IPS-11a (cell line): ENCODE results near the gene CEP170B.
A peak's percentile ranks its signal among the peaks of the same experiment; 100 is the strongest.

Experiments
- H3K4me3 ChIP-seq: one replicate; pipeline ENCODE4 v1.5.1; 2013; ENCODE audit warnings: low read depth, low read length, control low read depth

The CEP170B gene

DNA sequence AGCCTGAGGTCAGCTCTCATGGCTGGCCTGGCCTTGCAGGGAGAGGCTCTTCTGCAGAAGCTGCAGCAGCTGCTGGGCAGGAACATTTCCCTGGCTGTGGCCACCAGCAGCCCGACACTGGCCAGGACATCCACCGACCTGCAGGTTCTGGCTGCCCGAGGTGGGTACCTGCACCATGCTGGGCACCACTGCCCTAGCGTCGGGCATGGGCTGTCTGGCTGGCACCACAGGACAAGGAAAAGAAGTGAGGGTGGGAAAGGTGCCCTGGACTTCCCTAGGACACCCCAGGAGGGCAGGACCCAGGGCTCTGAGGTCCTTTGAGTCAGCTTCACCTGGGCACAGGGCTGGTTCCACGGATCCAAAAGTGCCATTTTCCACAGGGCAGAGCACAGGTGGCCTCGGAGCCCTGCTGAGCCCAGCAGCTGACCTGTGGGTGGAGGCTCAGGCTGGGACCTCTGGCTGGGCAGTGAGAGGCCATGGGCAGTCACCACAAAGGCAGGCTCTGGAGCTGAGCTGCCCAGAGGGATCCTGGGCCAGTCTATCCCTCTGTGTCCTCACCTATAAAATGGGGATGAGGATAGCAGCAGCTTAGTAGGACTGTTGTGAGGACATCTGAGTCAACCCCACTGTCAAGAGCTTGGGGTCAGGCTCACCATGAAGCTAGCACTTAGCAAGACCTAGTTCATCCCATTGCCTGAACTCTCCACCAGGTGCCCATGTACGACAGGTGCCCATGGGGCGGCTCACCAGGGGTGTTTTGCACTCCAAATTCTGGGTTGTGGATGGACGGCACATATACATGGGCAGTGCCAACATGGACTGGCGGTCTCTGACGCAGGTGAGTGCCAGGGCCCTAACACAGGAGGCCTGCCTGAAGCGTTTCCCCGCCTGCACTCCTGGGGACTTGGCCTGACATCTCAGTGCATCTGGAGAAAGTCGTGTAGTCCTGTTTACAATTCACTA lies 64.5 kb downstream of the CEP170B start:
- H3K4me3 ChIP-seq: no peak overlapping the region

DNA sequence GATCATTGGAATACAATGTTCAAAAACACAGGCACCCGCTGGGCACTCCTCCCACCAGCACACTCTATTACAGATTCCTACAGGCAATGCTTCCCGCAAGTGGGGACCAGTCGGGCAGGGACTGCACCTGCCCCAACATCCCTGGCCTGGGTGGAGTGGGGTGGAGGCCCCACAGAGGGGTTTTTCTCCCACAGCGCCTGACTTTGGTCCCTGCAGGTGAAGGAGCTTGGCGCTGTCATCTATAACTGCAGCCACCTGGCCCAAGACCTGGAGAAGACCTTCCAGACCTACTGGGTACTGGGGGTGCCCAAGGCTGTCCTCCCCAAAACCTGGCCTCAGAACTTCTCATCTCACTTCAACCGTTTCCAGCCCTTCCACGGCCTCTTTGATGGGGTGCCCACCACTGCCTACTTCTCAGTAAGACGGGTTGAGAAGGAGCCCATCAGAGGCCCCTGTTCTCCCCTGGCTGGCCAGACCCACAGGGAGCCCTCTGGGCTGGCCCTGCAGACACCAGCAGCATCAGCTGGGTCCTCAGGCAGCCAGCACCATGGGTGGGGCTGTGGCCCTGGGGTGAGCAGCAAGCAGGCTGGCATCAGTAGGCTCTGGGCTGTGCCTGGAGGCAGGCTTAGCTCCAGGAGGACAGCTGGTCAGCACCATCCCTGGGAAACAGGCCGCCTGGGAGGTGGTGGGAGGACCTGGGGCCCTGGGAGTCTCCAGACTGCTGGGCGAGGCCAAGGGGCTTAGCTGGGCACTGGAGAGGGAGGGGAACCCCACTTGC lies 65.6 kb downstream of the CEP170B start:
- H3K4me3 ChIP-seq: no peak overlapping the region

DNA sequence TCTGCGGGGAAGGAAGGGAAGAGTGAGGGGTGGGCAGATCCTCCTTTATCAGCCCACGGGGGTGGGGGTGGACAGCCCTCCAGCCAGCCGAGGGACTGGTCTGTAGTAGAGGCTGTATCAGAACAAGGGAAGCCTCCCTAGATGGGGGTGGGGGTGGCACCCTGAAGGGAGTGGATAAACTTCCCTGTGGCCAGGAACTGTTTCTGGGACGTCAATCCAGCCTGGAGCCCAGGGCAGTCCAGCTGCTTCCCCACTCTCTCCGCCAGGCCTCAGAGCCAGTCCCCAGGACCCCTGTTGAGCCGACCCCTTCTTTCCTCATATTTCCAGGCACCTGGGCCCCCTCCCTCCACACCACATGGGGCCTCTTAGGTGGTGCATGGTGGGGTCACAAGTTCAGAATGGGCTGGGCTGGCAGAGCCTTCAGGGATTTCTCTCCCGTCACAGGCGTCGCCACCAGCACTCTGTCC lies 66.3 kb downstream of the CEP170B start:
- no peak overlapping the region for H3K4me3 ChIP-seq

DNA sequence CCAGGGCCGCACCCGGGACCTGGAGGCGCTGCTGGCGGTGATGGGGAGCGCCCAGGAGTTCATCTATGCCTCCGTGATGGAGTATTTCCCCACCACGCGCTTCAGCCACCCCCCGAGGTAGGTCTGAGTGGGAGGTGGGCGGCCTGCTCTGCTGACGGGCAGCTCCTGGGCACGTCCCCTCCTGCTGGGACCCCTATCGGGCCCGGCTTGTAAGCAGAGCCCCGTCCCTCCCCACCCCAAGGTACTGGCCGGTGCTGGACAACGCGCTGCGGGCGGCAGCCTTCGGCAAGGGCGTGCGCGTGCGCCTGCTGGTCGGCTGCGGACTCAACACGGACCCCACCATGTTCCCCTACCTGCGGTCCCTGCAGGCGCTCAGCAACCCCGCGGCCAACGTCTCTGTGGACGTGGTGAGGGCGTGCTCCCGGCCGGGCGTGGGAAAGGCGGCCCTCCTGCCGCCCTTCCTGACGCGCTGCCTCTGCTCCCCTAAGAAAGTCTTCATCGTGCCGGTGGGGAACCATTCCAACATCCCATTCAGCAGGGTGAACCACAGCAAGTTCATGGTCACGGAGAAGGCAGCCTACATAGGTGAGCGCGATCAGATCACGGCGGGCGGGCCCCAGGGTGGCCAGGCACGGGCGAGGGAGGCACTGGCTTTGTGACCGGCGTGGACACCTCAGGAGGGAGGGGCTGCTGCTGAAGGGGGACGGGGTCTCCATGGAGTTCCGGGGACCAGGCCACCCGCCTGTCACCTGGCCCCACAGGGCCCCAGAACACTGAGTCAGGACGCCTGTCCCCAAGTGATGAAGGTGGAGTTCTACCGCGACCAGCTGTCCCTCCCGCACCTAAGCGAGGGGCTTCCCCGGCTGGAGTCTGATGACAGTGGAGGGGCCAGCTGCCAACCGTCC lies 67.0 kb downstream of the CEP170B start:
- no peak overlapping the region for H3K4me3 ChIP-seq

DNA sequence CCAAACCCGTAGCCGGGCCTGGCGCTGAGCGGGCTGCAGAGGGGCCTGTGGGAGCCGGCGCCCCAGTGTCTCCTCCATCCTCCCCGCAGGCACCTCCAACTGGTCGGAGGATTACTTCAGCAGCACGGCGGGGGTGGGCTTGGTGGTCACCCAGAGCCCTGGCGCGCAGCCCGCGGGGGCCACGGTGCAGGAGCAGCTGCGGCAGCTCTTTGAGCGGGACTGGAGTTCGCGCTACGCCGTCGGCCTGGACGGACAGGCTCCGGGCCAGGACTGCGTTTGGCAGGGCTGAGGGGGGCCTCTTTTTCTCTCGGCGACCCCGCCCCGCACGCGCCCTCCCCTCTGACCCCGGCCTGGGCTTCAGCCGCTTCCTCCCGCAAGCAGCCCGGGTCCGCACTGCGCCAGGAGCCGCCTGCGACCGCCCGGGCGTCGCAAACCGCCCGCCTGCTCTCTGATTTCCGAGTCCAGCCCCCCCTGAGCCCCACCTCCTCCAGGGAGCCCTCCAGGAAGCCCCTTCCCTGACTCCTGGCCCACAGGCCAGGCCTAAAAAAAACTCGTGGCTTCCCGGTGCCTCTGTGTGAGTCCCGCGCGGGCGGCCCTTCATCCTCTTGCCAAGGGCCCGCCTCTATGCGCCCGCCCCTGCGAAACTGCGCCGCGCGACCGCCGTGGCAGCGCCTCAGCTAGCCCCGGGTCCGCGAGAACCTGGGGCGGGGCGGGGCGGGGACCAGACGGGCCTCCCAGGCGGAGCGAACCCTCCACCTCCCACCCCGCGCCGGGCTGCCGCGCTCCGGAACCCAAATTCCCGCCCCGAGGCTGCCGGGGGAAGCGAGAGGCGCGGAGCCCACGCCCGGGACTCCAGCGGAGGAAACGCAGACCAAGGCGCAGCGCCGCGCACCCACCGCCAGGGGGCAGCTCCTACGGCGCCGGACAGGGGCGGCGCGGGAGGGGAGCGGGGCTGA lies 67.9 kb downstream of the CEP170B start:
- H3K4me3 ChIP-seq: peak overlapping the region; percentile 39

DNA sequence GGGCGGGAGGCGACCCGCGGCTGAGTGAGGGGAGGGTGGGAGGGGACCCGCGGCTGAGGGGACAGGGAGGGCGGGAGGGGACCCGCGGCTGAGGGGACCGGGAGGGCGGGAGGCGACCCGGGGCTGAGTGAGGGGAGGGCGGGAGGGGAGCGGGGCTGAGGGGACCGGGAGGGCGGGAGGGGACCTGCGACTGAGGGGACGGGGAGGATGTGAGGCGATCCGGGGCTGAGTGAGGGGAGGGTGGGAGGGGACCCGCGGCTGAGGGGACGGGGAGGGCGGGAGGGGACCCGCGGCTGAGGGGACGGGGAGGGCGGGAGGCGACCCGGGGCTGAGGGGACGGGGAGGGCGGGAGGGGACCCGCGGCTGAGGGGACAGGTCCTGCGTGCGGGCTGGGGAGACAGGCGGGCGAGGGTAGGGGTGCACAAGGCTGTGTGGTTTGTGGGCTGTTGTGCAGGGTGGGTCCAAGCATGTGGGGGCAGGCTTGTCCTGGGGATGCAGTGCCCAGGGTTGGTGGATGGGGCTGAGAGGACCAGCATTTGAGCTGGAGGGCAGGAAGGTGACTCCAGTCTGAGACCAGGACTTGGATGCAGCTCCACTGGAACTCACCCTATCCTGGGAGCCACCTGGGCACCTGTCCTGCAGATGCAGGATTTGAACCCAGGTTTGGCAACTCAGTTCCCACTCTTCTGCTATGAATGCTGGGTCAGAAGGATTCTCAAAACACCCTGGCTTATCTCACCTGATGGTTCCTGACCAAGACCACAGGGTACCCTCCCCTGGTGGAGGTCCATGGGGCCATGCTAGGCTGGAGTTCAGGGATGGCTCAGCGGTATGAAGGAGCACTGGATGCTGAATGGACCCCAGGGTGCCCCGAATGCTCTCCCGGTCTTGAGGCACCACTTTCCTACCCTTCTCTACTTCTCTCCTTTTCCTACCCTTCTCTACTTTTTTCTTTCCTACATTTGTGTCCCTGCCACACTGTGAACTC lies 69.0 kb downstream of the CEP170B start:
- H3K4me3 ChIP-seq: no peak overlapping the region

DNA sequence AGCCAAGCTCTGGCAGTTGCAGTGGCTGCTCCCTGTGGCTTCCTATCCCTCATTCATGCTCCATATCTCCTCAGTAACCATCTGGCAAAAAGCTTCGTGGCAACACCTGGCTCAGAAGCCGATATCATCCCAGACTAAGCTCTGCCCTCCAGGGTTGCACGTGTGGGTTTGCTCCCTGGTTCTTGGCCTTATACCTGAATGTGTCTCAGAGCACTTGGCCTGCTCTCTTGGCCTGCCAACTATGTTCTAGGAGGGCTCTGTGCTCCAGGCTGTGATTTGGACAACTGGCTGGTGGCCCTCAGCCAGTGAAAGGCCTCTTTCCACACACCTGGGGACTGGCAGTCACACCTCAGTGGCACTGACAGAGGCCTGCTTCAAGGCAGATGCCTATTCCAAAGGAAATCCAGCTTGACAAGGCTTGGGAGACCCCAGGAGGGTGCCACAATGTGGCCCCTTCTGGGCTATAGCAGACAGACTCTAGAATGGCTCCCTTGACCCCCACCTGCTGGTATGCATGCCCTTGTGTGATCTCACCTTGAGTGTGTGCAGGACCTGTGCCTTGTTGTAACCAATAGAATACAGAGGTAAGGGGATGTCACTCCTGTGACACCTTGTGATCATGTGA lies 70.1 kb downstream of the CEP170B start:
- H3K4me3 ChIP-seq: no peak overlapping the region

DNA sequence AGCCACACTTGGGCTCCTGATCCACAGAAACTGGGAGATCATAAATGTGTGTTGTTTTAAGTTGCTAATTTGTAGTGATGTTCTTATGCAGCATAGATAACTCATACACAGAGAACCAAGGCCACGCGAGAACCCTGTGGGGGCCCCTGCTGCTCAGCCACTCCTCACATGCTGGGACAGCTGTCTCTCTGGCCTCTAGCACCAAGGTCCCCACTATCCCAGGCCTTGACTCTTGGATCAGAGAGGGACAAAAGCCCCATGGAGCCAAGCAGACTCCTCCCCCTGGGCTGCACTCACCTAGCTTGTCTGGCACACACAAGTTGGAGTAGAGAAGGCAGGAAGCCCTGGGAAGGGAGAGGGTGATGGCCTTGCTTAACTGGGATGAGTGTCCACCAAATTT lies 70.9 kb downstream of the CEP170B start:
- no peak overlapping the region for H3K4me3 ChIP-seq

DNA sequence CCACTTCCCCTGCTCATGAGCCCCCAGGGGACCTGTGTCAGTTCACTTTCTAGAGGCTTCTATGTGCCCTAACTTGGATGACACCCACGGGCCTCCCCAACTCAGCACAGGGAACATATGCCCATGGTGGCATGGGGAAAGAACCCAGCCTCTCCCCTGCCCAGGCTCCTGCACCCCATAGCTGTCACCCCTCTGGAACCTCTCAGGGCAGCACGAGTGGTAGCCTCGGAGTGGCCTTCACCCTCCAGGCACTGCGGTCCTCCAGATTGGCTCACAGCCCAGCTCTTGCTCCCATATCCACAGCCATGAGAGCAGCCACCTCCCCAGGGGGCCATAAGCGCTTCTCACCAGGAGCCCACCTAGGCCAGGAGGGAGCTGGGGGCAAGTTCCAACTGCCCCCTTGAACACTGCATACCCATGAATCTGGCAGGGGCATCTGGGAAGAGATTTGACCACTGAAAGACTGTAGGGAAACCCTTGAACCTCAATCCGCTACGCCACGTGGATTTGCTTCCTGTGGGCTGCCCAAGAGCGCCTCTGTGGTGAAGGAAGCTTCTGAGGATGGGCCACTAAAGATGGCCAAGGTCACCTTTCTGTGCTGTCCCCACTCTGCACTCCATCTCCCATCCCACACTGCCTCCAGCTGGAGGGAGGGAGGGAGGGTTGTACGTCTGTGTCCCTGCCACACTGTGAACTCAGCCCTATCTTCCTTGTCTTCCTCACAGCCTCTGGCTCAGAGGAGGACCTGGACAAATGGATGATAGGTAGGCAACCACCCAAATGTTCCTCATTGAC lies 71.5 kb downstream of the CEP170B start:
- no peak overlapping the region for H3K4me3 ChIP-seq

DNA sequence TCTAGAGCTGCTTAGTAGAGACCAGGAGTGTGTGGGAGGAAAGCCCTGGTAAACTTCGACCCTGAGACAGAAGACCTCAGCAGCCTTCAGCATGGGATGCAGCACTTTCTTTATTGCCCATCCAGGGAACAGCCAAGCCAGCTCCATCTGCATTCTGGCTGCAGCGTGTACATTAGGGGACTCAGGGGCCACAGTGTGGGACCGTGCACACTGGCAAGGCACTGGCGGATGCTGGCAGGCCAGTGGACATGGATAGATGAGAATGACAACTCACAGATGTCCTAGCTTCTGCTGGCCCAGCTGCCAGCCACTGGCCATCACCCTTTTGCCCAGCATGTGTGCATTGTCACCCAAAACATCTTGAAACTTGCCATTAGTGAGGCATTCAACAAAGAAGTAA lies 72.1 kb downstream of the CEP170B start:
- no peak overlapping the region for H3K4me3 ChIP-seq

DNA sequence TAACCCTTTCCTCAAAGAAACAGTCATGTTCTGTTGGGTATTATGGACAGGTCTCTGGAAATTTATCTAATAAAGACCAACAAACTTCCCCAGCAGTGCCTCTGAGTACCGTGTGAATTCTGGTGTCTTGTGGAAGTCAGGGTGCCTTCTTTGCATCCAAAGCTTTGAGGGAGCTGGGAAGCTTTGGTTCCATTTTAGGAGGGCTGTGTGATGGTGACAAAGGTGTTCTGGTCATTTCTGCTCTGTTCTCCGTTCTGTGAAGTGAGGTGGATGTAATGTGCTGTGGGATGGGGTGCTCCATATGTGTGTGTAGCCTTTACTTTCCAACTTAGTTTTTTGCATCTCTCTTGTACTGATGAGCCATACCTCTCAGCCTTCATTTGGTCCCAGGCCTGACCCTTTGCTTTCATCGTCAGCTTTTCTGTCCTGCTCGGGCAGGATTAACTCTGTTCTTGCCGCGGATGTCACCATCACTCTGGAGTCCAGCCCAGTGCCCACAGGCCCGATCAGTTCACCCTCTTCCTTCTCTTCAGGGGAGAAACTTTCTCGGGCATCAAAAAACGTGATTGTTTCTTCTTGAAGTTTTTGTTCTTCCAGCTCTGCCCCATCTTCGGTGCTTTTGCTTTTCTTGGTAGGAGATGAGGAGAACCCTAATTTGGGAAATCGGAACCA lies 72.8 kb downstream of the CEP170B start:
- H3K4me3 ChIP-seq: no peak overlapping the region

DNA sequence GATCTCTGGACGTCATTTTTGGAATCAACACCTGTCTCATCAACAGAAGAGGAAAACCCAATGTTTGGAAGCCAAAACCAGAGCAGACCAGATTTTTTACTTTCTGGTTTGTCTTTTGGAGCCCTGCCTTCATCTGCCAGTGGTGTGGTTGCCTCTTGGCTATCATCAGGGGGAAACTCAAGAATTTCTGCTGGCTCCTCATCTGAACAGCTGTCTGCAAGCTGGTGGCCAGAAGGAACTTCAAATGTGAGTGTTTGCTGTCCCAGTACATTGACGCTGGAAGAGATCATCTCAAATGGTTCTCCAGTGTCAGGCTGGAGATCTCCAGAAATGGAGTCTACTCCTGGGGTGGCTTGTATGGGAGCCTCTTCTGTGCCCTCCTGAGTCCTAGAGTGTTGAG lies 73.4 kb downstream of the CEP170B start:
- H3K4me3 ChIP-seq: no peak overlapping the region

DNA sequence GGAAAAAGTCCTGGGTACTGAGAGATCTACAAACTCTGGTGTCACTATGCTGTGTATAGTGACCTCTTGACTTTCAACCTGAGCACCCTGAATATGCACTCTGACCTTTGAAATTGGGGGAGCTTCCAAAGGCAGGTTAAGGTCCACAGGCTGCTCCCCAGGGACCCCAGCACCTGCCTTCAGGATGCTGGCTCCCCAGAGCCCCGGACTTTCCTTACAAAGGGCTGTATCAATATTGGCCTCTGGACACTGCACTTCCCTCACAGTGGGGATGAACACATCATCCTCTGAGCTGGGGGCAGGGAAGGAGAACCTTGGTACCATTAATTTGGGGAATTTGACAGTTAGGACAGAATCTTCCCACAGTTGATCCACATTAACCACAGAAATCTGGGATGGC lies 73.9 kb downstream of the CEP170B start:
- H3K4me3 ChIP-seq: no peak overlapping the region

DNA sequence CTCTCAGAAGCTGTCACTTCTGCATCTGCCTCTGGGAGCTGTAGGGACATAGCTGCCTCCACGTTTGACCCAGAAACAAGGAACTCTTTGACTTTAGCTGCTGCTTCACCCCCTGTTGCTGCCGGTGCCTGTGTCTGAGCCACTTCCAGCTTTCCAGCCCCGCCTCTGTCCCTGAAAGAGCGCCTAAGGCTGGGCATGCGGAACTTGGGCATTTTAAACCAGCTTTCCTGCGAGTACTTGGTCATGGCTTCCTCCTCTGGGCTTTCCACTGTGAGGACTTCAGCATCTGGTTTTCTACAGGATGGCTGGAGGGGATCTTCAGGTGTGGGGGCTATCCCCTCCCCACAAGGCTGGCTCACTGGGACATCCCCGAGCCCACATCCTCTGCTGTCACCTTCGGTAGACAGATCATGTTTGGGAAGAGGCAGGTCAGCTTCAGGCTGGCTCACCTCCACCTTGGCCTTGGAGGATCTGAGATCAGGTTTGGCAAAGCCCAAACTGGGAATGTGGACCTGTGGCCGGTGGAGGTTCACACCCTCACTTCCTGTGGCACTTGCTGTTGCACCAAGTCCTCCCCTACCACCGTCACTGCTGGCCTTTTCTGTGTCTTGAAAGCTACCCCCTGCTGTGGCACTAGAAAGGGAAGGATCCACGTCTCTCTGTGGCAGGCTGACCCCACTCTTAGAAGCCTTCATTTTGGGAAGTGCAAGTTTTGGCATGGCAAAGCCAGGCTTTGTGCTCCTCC lies 74.8 kb downstream of the CEP170B start:
- H3K4me3 ChIP-seq: no peak overlapping the region

DNA sequence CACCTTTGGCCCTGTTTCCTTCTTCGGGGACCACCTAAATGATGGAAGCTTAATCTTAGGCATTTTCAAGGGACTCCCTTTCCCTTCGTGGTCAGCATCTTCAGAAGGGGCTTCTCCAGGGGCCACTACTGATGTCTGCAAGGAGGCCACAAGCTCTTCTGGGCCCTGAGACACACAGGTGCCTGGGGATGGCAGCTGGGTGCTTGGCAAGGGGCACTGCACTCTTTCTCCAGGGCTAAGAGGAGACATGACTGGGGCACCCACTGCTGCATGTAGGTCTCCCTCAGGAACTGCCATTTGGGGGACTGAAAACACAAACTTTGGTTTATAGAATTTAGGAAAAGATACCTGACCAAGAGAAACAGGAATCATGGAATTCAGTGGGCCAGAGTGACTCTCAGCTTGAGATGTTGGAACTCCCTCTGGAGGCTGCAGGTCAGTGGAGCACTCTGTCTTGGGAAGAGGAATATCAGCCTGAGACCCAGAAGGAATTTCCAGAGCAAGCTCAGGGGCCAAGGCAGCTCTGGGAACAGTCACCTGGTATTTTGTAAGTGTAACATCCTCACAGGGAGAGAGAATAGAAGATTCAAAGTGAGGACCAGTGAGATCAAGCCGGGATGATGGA lies 75.6 kb downstream of the CEP170B start:
- H3K4me3 ChIP-seq: no peak overlapping the region
